CD4-positive, alpha-beta T cell treated with Interleukin-12 subunit alpha and Interleukin-12 subunit beta, for 1 hour (primary cell): Measurements from ENCODE around the gene C5.
A peak's percentile ranks its signal among the peaks of the same experiment; 100 is the strongest.

Source experiments
- DNase-seq: peaks from one replicate; pipeline ENCODE4 v3.0.0-alpha.2; 2020

The C5 gene

GRCh38 chr9:120905315-120906164 lies 144.5 kb downstream of the C5 start:
- DNase-seq = peak; percentile 55

DNA sequence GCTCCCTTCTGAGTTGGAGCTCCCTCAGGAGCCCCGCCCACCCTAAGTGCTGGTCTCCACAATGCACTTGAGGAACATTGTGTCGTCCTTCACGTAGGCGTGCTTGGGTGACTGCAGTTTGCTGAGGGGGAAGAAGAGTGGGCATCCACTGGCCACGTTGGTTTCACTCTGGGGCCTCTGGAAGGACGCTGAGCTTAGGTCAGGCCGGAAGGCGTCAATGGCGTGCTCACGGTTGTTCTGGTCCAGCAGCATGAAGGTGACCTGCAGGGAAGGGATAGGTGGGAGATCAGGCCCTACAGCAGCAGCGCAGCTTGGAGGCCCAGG lies 145.1 kb downstream of the C5 start:
- DNase-seq = no peak

DNA sequence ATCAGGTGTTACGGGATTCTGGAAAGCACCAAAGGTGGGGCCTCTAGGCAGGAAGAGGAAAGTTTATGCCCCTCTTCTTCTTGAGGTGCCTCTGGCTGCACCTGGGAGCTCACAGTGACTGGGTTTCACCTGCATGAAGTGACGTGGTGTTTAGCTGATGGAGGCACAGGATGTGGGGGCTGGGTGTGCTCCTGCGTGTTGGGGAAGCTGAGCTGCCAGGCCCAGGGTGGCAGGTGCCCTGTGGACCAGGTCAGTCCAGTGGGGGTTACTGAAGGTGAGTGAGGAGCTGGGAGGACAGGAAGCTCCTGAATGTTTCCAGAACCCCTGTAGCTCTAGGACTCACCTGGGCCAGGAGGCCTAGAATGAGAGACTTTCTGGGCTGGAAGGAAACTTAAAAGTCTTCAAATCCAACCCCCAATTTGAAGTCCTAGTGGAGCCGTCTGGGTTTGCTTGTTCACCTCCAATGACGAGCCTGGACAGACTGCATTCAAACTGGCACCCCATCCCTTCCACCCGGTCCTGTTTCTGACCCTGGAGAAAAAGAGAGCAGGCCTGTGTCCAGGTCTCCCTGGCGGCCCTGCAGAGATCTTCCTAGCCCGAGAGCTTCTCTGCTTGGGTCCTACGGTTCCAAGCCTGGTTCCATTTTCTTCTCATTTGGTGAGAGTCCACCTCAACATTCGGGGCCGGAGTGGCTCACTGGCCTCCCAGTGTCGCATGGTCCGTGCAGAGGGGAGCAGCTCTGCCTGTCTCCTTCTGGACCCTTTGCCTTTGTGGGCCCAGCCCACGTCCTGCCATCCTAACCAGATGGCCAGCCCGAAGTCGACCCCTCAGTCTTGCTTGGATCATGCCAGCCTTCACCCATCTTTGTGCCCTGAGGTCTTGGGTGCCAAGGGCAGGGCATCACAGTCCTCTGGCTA lies 145.8 kb downstream of the C5 start:
- DNase-seq = peak; percentile 81

DNA sequence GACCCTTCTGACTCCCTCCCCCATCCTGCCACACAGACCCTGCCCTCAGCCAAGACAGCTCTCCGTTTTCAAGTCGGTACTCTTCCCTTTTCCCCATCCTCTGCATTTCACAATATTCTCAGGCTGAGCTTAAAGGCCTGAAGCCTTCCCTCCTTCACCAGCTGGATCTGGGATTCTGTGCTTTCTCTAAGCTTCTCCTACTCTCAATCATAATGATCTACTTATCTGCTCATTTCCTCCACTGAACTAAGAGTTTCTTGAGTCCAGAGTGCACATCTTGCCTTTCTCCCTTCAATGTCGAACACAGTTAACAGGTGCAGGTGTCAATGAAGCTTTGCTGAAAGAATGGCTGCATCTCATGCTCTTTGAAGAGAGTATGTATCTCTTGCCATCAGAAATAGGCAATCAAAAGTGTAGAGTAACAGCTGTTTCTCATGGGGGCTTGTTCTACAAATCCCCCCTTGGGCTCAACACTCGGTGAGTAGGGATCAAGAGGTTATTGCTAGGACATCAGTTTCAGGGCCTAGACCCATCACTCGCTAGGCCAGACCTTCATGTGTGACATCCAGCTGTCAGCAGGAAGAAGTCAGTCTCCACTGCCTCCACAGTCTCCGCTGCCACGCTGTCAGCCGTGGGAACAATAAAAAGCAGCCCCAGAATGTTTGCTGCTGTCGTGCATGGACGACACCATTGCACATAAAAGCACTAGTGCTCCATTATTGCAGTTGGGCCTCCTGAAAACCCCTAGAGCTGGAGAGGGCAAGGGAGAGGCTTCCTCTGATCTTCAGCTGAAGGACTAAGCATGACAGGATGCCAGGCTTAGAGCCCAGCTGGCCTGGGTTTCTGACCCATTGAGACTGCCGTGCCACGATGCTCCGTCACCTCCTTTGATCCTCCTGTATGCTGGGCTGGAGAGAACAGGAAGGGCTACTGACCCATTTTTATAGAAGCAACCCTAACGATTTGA lies 147.2 kb downstream of the C5 start:
- peak; percentile 26 for DNase-seq
